ENCODE measurements around the gene HMX1. TPM values are rescaled to one million over a fixed set of nuclear protein-coding genes. Genes with fewer than 3 reads are reported as not detected.

HMX1 gene
- total and polyA plus RNA-seq, 12 donors, result 2.7 TPM; not detected in 11

DNA sequence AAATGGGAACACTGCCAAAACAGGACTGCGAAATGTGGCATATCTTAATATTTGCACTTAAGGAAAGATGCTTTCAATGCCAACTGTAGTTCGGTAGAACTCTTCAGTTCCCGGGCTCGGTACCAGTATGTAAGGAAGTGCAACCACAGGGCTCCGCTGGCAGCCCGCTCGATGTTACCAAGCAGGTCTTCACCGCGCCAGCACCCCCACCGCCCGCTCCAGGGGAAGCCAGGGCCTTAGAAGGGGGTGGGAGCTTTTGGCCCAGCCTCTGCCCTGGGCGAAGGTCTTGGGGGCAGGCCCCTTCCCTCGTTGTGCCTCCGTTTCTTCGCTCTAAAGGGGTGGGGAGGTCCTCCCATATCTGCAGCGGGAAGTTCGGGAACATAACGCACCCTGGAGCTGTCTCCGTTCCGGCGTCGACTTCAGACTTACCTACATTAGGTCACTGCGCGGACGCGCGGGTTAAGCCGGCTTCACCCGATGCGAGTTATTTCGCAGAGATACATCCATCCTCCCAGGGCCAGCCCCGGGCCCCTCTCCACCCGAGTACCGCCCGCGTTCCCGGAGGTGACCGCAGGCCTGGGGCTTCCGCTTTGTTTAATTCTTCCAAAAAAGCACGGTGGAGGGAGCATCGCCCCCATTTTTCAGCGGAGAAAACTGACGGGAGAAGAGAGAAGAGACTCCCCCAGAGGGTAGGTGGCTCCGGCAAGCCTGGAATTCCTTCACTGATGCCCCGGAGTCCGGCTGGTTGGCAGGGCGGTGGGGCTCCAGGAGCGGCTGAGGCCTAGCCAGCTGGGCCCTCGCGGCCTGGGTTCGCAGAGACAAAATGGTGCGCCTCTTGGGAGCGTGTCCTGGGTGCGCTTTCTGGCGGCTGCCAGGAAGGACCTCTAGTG is 1.0 kb upstream of the HMX1 start:
- no peak overlapping the region for H3K27ac ChIP-seq
- no peak overlapping the region for H3K4me3 ChIP-seq
- TF ChIP-seq, protein P1, sequence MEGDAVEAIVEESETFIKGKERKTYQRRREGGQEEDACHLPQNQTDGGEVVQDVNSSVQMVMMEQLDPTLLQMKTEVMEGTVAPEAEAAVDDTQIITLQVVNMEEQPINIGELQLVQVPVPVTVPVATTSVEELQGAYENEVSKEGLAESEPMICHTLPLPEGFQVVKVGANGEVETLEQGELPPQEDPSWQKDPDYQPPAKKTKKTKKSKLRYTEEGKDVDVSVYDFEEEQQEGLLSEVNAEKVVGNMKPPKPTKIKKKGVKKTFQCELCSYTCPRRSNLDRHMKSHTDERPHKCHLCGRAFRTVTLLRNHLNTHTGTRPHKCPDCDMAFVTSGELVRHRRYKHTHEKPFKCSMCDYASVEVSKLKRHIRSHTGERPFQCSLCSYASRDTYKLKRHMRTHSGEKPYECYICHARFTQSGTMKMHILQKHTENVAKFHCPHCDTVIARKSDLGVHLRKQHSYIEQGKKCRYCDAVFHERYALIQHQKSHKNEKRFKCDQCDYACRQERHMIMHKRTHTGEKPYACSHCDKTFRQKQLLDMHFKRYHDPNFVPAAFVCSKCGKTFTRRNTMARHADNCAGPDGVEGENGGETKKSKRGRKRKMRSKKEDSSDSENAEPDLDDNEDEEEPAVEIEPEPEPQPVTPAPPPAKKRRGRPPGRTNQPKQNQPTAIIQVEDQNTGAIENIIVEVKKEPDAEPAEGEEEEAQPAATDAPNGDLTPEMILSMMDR (IDR thresholded peaks at IDR 0.05), result no peak
- TF ChIP-seq POLR2A (IDR thresholded peaks at IDR 0.05), result no peak
- 3% methylated on average over 41 to 55 of the region's 55 CpGs for WGBS, 4 donors
- no peaks in the 10 kb centered on the region for H3K9me3 ChIP-seq (replicated peaks in 1 of 3)
- no peaks in the 10 kb centered on the region for H3K36me3 ChIP-seq (replicated peaks in 1 of 2)
- peaks cover 84% of the 10 kb centered on the region for H3K27me3 ChIP-seq
- intact Hi-C loops (cut with DNase I), result no loop called here
- DNase-seq, result no peak
- H3K4me1 ChIP-seq (replicated peaks in 1 of 2), result no peaks in the 10 kb centered on the region

DNA sequence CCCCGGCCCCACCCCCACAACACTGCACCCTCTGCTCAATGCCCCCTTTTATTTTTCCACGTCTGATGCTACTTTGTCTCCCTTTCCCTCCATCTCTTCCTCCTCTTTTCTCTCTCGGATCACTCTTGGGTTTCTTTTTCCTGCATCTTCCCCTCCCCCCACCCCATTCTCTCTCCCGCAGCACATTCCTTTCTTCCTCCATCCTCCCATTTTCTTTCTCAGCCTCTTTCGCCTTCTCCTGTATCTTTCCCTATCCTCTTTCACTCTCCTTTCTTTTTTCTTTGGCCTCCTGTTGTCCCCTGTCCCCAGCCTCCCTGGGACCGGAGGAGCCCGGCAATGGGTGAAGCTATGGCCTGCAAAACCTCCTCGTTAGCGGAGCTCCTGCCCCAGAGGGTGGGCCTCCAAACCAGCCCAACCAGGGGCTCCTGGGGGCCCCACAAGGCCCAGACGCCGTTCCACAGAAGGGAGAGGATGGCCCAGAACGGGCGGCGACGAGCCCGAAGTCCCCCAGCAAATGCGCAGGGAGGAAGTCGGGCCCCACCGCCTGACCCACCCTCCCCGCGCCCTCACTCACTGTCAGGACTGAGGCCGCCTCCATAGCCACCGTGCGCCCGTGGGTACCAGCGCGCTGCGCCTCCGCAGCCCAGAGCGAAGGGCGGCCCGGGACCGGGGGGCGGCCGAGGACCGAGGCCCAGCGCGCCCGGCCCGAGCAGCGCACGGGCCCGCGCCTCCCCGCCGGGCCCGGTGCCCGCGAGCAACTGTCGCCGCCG is 807 bp downstream of the HMX1 start:
- DNase-seq, result no peak
- Histone ChIP-seq H3K27me3 (peaks cover 87% of the 10 kb centered on the region), H3K27ac (no peak overlapping the region), H3K4me1 (replicated peaks in 1 of 2) (no peaks in the 10 kb centered on the region), H3K36me3 (replicated peaks in 1 of 2) (no peaks in the 10 kb centered on the region), H3K4me3 (no peak overlapping the region), H3K9me3 (replicated peaks in 1 of 3) (no peaks in the 10 kb centered on the region)
- intact Hi-C loops (cut with DNase I), result no loop called here
- TF ChIP-seq, protein P1 (IDR thresholded peaks at IDR 0.05), result no peak
- TF ChIP-seq POLR2A (IDR thresholded peaks at IDR 0.05), result no peak
- WGBS, 4 donors, result 1 to 3% (median 2%) methylated on average over 16 to 52 of the region's 52 CpGs

DNA sequence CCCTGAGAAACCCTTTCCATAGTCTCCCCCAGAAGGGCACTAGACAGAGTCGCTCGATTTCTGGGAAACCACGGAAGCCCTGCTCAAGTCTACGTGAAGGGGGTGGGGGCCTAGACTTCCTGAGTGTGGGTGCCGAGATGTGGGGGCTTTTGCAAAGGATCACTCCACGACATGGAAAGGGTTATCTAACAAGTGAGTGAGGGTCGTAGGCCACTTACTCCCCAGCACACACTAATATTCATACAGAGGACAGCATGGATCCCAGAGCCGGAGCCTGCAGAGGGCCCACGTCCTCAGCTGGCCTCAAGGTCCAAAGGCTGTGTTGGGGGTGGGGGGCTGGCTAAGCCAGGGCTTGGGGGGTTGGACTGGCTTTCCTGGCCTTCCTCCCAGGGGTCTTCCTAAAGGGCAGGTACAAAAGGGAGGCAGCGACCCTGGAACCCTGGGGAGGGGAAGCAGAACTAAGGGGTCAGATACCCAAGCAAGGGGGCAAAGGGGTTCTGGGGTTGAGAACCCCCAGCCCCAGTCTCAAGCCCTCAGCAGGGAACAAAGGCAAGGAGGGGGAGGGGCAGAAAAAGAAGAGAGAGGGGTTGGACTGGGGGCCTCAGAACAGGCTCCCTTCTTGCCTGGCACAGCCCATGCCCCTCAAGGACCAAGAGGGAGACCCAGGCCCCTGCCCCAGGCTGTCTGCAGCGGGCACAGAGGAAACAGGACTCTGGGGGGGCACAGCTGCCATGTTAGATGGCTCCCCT is 1.6 kb downstream of the HMX1 start:
- Histone ChIP-seq H3K27me3 (peaks cover 83% of the 10 kb centered on the region), H3K36me3 (replicated peaks in 1 of 2) (no peaks in the 10 kb centered on the region), H3K4me3 (no peak overlapping the region), H3K9me3 (replicated peaks in 1 of 3) (no peaks in the 10 kb centered on the region), H3K4me1 (replicated peaks in 1 of 2) (no peaks in the 10 kb centered on the region), H3K27ac (no peak overlapping the region)
- intact Hi-C loops (cut with DNase I), result no loop called here
- TF ChIP-seq POLR2A (IDR thresholded peaks at IDR 0.05), result no peak
- TF ChIP-seq, protein P1 (IDR thresholded peaks at IDR 0.05), result no peak
- WGBS, 4 donors, result 9 to 18% (median 15%) methylated on average over 11 of the region's 11 CpGs
- DNase-seq, result no peak
